ENCODE data around the gene OR13H1. TPM values are rescaled to one million over a fixed set of nuclear protein-coding genes. Genes with fewer than 3 reads are reported as not detected.
"Not testable (repeated sequence)": the region's sequence is repeated elsewhere in the genome, so short reads cannot be mapped to it uniquely, and the experiment has no call there.

The OR13H1 gene, protein sequence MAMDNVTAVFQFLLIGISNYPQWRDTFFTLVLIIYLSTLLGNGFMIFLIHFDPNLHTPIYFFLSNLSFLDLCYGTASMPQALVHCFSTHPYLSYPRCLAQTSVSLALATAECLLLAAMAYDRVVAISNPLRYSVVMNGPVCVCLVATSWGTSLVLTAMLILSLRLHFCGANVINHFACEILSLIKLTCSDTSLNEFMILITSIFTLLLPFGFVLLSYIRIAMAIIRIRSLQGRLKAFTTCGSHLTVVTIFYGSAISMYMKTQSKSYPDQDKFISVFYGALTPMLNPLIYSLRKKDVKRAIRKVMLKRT
- total RNA-seq = not detected in 3 replicates

DNA sequence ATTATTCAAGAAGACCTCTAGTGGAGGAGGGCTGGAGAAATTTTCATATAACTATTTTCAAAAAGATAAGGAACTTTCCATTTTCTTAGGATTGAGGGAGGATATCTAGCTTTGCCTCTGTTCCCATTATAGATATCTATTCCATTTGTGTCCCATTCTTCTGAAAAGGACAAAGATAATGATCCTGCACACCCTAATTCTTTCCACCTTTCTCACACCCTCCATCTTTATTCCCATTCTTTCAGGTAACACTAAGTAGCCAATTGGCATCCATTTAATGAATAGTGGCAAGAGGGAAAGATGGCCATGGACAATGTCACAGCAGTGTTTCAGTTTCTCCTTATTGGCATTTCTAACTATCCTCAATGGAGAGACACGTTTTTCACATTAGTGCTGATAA is at the start of gene OR13H1:
TSS of gene OR13H1 (plus strand) at position 301 of the 400 bp plus-strand sequence. CDS start at position 301, 0 bp downstream.
- no peaks in the 10 kb centered on the region for H3K9me3 Mint-ChIP-seq
- peaks cover 18% of the 10 kb centered on the region for H3K36me3 Mint-ChIP-seq
- TF ChIP-seq, protein P1, sequence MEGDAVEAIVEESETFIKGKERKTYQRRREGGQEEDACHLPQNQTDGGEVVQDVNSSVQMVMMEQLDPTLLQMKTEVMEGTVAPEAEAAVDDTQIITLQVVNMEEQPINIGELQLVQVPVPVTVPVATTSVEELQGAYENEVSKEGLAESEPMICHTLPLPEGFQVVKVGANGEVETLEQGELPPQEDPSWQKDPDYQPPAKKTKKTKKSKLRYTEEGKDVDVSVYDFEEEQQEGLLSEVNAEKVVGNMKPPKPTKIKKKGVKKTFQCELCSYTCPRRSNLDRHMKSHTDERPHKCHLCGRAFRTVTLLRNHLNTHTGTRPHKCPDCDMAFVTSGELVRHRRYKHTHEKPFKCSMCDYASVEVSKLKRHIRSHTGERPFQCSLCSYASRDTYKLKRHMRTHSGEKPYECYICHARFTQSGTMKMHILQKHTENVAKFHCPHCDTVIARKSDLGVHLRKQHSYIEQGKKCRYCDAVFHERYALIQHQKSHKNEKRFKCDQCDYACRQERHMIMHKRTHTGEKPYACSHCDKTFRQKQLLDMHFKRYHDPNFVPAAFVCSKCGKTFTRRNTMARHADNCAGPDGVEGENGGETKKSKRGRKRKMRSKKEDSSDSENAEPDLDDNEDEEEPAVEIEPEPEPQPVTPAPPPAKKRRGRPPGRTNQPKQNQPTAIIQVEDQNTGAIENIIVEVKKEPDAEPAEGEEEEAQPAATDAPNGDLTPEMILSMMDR (IDR thresholded peaks at IDR 0.05; ENCODE audit: unreplicated experiment) = no peak
- no peak for DNase-seq (ENCODE audit: low spot score in 2 of 2, unreplicated experiment in 2 of 2)
- H3K27ac Mint-ChIP-seq = no peak within 1 kb of the TSS
- H3K27me3 Mint-ChIP-seq (ENCODE audit: low read depth) = no peaks in the 10 kb centered on the region
- H3K4me1 Mint-ChIP-seq = peaks cover 2% of the 10 kb centered on the region
- no peak within 1 kb of the TSS for H3K4me3 Mint-ChIP-seq

DNA sequence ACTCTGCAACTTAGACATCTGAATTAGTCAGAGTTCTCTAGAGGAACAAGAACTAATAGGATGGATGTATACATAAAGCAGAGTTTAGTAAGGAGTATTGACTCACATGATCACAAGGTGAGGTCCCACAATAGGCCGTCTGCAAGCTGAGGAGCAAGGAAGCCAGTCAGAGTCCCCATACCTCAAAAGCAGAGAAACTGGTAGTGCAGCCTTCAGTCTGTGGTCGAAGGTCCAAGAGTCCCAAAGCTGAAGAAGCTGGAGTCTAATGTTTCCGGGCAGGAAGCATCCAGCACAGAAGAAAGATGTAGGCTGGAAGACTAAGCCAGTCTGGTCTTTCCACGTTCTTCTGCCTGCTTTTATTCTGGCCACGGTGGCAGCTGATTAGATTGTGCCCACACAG is 42.3 kb upstream of the OR13H1 start:
- DNase-seq (ENCODE audit: low spot score in 2 of 2, unreplicated experiment in 2 of 2); H3K4me1 Mint-ChIP-seq; H3K27me3 Mint-ChIP-seq (ENCODE audit: low read depth); H3K4me3 Mint-ChIP-seq; H3K27ac Mint-ChIP-seq: not testable (repeated sequence)
- H3K36me3 Mint-ChIP-seq = peaks cover 11% of the 10 kb centered on the region
- H3K9me3 Mint-ChIP-seq = peaks cover 12% of the 10 kb centered on the region

- Mint-ChIP-seq H3K27ac (no peak overlapping the region), H3K27me3 (ENCODE audit: low read depth) (no peaks in the 10 kb centered on the region), H3K4me1 (no peaks in the 10 kb centered on the region), H3K36me3 (peaks cover 63% of the 10 kb centered on the region), H3K4me3 (no peak overlapping the region), H3K9me3 (peaks cover 73% of the 10 kb centered on the region)
- DNase-seq (ENCODE audit: low spot score in 2 of 2, unreplicated experiment in 2 of 2) = no peak
- TF ChIP-seq, protein P1 (IDR thresholded peaks at IDR 0.05; ENCODE audit: unreplicated experiment) = no peak
Measured at GRCh38 chrX:131513159-131513914, 30.5 kb upstream of the OR13H1 start.

DNA sequence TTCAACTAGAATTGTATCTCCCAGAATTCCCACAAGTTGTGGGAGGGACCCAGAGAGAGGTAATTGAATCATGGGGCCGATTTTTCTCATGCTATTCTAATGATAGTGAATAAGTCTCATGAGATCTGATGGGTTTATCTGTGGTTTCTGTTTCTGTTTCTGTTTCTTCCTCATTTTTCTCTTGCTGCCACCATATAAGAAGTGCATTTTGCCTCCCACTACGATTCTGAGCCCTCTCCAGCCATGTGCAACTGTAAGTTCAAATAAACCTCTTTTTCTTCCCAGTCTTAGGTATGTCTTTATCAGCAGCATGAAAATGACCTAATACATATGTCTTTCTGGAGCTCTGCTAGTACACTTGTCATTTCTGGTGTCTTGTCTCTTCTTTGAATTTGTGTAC is 22.1 kb upstream of the OR13H1 start:
- TF ChIP-seq, protein P1 (IDR thresholded peaks at IDR 0.05; ENCODE audit: unreplicated experiment) = no peak
- DNase-seq (ENCODE audit: low spot score in 2 of 2, unreplicated experiment in 2 of 2) = no peak
- no peak overlapping the region for H3K4me3 Mint-ChIP-seq
- H3K4me1 Mint-ChIP-seq = no peaks in the 10 kb centered on the region
- H3K9me3 Mint-ChIP-seq = peaks cover 72% of the 10 kb centered on the region
- H3K27me3 Mint-ChIP-seq (ENCODE audit: low read depth) = no peaks in the 10 kb centered on the region
- peaks cover 69% of the 10 kb centered on the region for H3K36me3 Mint-ChIP-seq
- no peak overlapping the region for H3K27ac Mint-ChIP-seq

GRCh38 chrX:131544218-131544617 is 344 bp downstream of the OR13H1 start:
- H3K4me1 Mint-ChIP-seq = peaks cover 2% of the 10 kb centered on the region

More at GRCh38 chrX:131544218-131544617, 344 bp downstream of the OR13H1 start:
- peaks cover 18% of the 10 kb centered on the region for H3K36me3 Mint-ChIP-seq
- no peak overlapping the region for H3K27ac Mint-ChIP-seq
- no peaks in the 10 kb centered on the region for H3K9me3 Mint-ChIP-seq
- no peaks in the 10 kb centered on the region for H3K27me3 Mint-ChIP-seq (ENCODE audit: low read depth)
- DNase-seq (ENCODE audit: low spot score in 2 of 2, unreplicated experiment in 2 of 2) = no peak
- H3K4me3 Mint-ChIP-seq = no peak overlapping the region
- TF ChIP-seq, protein P1 (IDR thresholded peaks at IDR 0.05; ENCODE audit: unreplicated experiment) = no peak

Data from mesothelial cell of epicardium (in vitro differentiated cells).